Activated effector memory CD4-positive, alpha-beta T cell treated with Interleukin-2 at 50 U/mL for 16 hours (primary cell): ENCODE data around the gene TXNDC2.
A peak's percentile ranks its signal among the peaks of the same experiment; 100 is the strongest.
"Not testable (repeated sequence)": the region's sequence is repeated elsewhere in the genome, so short reads cannot be mapped to it uniquely, and the experiment has no call there.

Experiments
- DNase-seq: peaks from one replicate; pipeline ENCODE4 v3.0.0-alpha.2; 2020

TXNDC2 gene

DNA sequence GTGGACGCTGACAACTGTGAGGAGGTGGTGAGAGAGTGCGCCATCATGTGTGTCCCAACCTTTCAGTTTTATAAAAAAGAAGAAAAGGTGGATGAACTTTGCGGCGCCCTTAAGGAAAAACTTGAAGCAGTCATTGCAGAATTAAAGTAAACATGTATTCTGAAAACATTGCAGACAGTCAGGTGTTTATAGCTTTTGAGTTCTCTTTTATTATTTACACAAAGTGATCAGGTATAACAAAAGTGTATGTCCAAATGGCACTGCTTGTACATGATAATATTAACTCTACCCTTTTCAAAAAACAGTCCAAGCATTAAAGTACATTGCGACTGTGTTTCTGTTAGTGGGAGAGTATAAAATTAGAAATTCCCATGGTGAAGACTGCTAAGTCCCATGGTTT is 2.2 kb downstream of the TXNDC2 start:
- no peak for DNase-seq

DNA sequence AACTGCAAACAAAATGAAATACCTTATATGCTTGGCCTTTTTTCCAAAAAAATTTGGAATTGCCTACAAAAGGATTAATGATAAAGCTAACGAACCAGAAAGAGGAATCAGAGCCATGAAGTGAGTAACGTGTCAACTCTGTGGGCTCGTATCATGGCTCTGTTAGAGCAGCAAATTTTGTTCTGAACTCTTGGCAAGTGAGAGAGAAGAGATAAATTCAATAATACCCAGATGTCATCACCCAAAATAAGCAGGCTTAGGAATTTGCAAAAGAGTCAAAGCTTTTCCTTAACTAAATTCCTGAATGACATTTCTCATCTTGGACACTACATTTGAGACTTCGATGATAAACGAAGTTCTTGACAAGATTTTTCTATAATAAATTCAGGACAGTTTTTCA is 4.4 kb downstream of the TXNDC2 start:
- DNase-seq: no peak

GRCh38 chr18:9890957-9891356 is 5.2 kb downstream of the TXNDC2 start:
- DNase-seq: no peak

GRCh38 chr18:9891515-9891914 is 5.7 kb downstream of the TXNDC2 start:
- DNase-seq: not testable (repeated sequence)

GRCh38 chr18:9894454-9895068 is 8.8 kb downstream of the TXNDC2 start:
- no peak for DNase-seq

DNA sequence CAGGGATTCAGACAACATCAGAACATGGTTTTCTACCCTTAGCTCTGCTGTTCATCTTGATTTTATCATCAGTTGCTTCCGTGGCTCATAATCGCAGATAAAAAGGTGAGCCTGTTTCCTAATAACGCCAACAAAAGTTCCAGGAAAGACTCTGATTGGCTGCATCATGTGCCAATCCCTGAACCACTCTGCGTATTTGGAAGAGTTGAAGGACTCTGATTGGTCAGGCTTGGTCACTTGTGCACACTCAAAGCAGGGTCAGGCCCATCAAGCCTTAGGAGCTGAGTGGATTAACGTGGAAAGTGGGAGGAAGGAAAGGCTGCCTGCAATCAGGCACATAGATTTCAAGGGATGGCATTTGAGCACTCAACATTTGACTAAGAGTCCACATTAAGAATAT is 11.4 kb downstream of the TXNDC2 start:
- DNase-seq: no peak

DNA sequence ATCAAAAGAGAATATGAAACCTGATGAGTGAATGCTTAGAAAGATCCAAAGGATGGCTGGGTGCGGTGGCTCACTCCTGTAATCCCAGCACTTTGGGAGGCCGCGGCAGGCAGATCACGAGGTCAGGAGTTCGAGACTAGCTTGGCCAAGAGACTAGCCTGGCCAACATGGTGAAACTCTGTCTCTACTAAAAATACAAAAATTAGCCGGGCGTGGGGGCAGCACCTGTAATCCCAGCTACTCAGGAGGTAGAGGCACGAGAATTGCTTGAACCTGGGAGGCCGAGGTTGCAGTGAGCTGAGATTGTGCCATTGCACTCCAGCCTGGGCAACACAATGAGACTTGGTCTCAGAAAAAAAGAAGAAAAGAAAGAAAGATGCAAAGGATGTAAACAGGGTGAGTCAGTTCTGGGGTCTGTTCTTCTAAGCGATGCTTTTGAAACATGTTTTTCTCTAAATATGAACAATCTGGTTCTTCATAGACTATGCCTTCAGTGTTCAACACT is 12.1 kb downstream of the TXNDC2 start:
- not testable (repeated sequence) for DNase-seq

GRCh38 chr18:9898792-9899549 is 13.2 kb downstream of the TXNDC2 start:
- DNase-seq: no peak

DNA sequence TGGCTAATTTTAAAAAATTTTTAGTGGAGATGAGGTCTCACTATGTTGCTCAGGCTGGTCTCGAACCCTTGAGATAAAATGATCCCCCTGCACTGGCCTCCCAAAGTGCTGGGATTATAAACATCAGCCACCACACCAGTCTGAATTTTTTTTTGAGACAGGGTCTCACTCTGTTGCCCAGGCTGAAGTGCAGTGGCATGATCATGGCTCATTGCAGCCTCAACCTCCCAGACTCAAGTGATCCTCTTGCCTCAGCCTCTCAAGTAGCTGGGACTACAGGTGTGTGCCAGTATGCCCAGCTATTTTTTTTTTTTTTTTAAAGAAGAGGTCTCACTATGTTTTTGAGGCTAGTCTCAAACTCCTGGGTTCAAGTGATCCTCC is 13.8 kb downstream of the TXNDC2 start:
- not testable (repeated sequence) for DNase-seq

DNA sequence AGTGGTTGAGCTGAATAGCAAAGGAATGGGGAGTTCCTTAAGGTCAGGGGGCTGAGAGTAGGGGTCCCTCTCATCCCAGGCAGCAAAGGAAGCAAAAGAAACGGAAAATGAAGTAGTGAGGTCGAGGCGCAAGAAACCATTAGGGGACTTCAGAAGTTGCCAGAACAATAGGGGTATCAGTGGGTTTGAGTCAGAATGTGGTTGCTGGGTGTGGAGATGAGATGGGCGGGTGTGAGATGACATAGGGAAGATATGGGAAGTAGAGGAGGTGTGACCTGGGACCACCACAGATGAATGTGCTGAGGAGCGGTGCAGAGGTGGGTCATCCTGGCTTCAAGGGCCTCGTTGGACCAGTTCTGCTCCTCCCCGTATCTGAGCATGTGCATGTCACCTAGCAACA is 14.9 kb downstream of the TXNDC2 start:
- DNase-seq: no peak

- no peak for DNase-seq
Measured at GRCh38 chr18:9901377-9901776, 15.6 kb downstream of the TXNDC2 start.

GRCh38 chr18:9902264-9902663 is 16.5 kb downstream of the TXNDC2 start:
- DNase-seq: not testable (repeated sequence)

DNA sequence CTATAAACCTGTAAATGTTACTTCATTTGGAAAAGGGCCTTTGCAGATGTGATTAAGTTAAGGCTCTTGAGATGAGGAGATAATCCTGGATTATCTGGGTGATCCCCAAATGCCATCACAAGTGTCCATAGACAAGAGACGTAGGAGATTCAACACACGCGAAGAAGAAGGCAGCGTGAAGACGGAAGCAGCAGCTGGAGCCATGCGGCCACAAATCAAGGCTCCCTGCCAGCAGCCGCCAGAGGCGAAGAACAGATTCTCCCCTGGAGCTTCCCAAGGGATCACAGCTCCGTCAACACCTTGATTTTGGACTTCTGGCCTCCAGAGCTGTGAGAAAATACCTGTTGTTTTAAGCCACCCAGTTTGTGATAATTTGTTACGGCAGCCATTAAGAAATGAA is 17.1 kb downstream of the TXNDC2 start:
- no peak for DNase-seq

GRCh38 chr18:9905401-9905922 is 19.7 kb downstream of the TXNDC2 start:
- DNase-seq: no peak

GRCh38 chr18:9906481-9906880 is 20.7 kb downstream of the TXNDC2 start:
- no peak for DNase-seq

GRCh38 chr18:9907867-9908266 is 22.1 kb downstream of the TXNDC2 start:
- DNase-seq: no peak

DNA sequence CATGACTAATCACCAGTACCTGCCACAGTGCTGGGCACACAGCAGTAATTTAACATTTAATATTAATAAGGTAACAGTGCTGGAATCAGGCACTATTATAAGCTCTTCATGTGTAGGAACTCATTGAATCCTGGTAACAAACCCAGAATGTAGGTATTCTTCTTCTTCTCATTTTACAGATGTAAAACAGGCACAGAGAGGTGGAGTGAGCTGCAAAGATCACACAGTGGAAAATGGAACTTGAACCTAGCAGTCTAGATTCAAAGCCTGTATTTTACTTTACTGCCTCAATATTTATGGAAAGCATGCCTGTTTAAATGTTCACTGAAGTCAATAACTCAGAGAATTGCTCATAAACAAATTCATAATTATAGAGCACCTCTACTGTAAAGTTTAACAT is 24.3 kb downstream of the TXNDC2 start:
- no peak for DNase-seq

GRCh38 chr18:9910661-9911060 is 24.9 kb downstream of the TXNDC2 start:
- DNase-seq: no peak

DNA sequence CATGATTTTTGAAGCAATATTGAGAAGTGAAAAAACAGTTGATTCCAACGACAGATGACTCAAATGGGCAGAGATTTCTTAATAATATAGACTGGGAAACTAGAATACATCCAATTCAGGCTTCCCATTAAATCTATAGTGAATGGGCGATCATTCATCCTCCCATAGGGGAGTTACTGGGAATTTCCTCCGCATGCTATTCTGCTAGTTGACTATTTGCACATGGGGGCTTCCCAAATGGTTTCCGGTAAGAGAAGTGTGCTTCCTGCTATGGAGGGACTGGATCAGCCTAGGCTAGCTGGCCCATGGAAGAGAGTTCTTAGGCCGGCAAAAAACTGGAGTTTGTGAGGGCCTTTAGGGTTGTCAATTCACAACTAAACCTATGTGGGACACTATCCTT is 25.5 kb downstream of the TXNDC2 start:
- DNase-seq: no peak

DNA sequence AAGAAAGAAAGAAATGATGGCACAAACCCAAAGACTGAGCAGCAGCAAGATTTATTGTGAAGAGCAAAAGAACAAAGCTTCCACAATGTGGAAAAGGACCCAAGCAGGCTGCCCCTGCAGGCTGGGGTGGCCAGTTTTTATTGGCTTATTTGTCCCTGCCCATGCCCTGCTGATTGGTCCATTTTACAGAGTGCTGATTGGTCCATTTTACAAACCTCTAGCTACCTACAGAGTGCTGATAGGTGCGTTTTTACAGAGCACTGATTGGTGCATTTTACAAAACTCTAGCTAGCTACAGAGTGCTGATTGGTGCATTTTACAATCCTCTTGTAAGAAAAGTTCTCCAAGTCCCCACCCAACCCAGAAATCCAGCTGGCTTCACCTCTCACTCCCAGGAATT is 26.5 kb downstream of the TXNDC2 start:
- not testable (repeated sequence) for DNase-seq

DNA sequence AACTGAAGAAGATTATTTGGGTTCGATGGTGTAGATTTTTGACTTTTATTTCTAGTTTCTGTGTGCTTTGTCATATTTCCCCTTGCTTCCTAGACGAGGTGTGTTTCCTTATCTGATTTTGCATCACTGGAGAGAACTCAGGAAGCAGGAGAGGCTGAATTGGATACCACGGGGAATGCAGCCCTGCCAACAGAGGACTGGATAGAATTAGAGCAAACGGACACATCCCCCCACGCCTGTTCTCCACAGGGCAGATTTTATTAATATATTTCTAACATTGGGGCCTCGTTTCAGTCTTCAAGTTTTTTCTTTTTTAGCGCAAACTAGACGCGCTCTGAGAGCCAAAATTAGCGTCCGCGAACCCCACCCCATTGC is 27.4 kb downstream of the TXNDC2 start:
- no peak for DNase-seq

- peak; percentile 91 for DNase-seq
Measured at GRCh38 chr18:9913526-9914333, 28.0 kb downstream of the TXNDC2 start, which contains the start of gene VAPA. Gene VAPA, plus strand, starts transcription at chr18:9914016. Its CDS starts 241 bp downstream, at chr18:9914257.

GRCh38 chr18:9914334-9914583 is 28.5 kb downstream of the TXNDC2 start:
- DNase-seq: no peak
